ENCODE measurements around the gene CDCA4.

DNA sequence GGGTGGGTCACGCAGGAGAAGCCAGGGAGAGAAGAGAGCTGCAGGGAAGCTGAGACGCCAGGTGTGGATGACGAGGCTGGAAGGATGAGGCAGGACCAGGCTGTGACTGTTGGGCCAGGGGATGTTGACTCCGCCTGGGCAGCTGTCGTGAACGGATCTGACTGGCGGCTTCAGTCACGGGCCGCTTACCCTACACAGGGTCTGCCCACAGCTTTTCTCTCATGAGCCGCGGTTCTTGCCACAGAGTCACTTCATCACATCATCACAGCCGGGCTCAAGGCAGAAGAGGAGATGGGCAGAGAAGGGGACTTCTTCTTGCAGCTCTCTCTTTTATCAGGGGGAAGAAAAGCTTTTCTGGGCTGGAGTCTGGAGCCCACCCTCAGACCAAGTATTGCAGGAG, 27.6 kb downstream of the CDCA4 start:
- no peak for TF ChIP-seq GATA2 (IDR thresholded peaks at IDR 0.05; ENCODE audit: low read depth, low read length)
- TF ChIP-seq GATA3 (IDR thresholded peaks at IDR 0.05; ENCODE audit: low read depth, low read length): no peak

All from SH-SY5Y (cell line).